Activated naive CD4-positive, alpha-beta T cell treated with anti-CD3 and anti-CD28 coated beads, Interleukin-2, amount 50 U/mL, for 24 hours (primary cell): Measurements from ENCODE around the gene SIK2.
"Not testable (repeated sequence)": the region's sequence is repeated elsewhere in the genome, so short reads cannot be mapped to it uniquely, and the experiment has no call there.

Experiments
- H3K27ac Mint-ChIP-seq: one replicate; pipeline ENCODE4 v1.8.0; 2021; ENCODE audit warnings: mild to moderate bottlenecking, mixed read lengths
- H3K27me3 Mint-ChIP-seq: one replicate; pipeline ENCODE4 v1.8.0; 2021; ENCODE audit warnings: mixed read lengths
- H3K36me3 Mint-ChIP-seq: one replicate; pipeline ENCODE4 v1.8.0; 2021; ENCODE audit warnings: mixed read lengths
- H3K4me1 Mint-ChIP-seq: one replicate; pipeline ENCODE4 v1.8.0; 2021; ENCODE audit warnings: mixed read lengths
- H3K4me3 Mint-ChIP-seq: one replicate; pipeline ENCODE4 v1.8.0; 2021; ENCODE audit warnings: mild to moderate bottlenecking, mixed read lengths
- H3K9me3 Mint-ChIP-seq: one replicate; pipeline ENCODE4 v1.8.0; 2021; ENCODE audit warnings: mixed read lengths

Gene SIK2

DNA sequence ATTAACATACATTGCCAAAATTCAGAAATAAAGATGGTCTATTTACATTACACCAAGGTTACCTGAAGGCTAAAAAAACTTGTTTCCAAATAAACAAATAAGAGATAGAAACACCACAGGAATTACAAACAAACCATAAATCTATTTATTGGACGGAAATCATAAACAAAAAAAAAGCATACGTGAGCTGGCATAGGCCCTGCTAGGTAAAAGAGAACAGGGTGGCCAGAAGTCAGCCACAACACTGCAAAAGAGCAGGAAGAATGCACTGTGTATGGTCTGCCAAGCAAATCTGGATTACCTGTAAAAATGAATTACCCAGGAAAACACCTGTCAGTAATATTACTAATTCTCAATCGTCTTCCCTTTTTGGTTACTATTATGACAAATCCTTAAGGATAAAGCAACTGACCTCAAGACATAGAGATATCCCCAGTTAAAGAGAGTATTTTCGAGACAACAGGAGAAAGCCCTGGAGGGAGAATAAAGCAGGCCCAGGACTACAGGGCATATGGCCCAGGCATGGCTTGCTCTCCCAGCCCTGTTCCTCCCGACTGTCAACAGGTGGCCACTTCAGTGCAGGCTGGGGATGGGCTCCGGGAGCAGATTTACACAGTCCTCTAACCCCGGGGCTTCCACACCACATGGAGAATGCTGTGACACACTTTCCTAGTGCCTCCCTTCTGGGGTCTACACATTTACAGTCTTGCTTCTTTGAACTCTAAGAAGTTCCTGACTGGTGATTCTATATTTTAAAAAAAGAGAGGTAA, 146.0 kb downstream of the SIK2 start:
- no peaks in the 10 kb centered on the region for H3K27me3 Mint-ChIP-seq
- H3K27ac Mint-ChIP-seq = no peak overlapping the region
- H3K4me3 Mint-ChIP-seq = no peak overlapping the region
- no peaks in the 10 kb centered on the region for H3K9me3 Mint-ChIP-seq
- peaks cover 3% of the 10 kb centered on the region for H3K4me1 Mint-ChIP-seq
- peaks cover 40% of the 10 kb centered on the region for H3K36me3 Mint-ChIP-seq

DNA sequence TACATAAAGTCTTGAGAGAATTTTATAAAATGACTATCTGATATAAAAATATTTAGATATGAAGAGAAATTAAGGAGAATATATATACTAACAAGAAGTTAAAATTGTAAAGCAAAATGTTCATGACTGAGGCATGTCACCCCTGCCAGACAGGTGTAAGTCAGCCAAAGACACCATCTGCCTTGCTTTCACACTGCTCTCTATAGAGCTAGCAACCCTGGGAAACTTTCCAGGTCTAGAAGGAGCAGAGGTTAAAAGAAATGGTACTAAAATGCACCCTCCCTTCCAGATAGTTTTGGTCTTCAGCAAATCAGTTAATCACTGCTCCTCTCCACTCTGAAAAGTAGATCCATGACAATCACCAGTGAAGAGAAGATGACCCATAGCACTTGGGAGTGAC, 147.4 kb downstream of the SIK2 start:
- Mint-ChIP-seq H3K36me3 (peaks cover 37% of the 10 kb centered on the region), H3K4me1 (no peaks in the 10 kb centered on the region), H3K27ac (no peak overlapping the region), H3K9me3 (no peaks in the 10 kb centered on the region), H3K4me3 (no peak overlapping the region), H3K27me3 (no peaks in the 10 kb centered on the region)

DNA sequence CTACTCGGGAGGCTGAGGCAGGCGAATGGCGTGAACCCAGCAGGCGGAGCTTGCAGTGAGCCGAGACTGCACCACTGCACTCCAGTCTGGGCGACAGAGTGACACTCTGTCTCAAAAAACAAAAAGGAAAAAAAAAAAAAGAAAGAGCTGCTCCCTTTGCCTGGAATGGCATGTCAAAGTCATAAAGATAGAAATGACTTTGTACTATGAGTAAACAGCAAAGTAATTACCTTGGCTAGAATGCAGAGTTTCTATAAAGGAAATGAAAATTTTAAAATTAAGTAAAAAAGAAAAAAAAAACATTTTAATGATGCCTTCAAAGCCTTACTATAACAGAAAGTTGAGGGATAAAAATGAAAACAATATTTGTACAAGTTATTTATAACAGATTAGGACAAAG, 153.8 kb downstream of the SIK2 start:
- no peak overlapping the region for H3K4me3 Mint-ChIP-seq
- H3K9me3 Mint-ChIP-seq = no peaks in the 10 kb centered on the region
- H3K36me3 Mint-ChIP-seq = peaks cover 17% of the 10 kb centered on the region
- H3K27me3 Mint-ChIP-seq = no peaks in the 10 kb centered on the region
- H3K4me1 Mint-ChIP-seq = peaks cover 6% of the 10 kb centered on the region
- no peak overlapping the region for H3K27ac Mint-ChIP-seq

DNA sequence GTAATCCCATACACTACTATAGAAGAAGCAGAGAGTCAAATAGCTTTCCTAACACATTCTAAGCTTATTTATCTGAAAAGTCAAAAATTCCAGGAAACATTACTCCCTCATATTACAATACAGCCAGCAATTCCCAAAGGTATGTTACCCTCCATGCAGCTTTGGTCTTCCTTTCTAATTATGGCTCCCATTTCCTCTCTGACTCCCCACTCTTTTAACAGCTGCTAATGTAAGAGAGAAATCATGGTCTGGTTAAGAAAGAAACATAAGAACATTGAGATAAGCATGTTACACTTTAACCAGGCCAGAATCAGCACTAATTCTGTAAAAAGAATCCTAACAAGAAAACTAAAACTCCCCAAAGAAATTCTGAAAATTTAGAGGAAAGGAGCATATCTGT, 157.1 kb downstream of the SIK2 start:
- peaks cover 31% of the 10 kb centered on the region for H3K4me1 Mint-ChIP-seq
- H3K9me3 Mint-ChIP-seq = no peaks in the 10 kb centered on the region
- H3K27ac Mint-ChIP-seq = no peak overlapping the region
- peaks cover 20% of the 10 kb centered on the region for H3K36me3 Mint-ChIP-seq
- H3K4me3 Mint-ChIP-seq = no peak overlapping the region
- H3K27me3 Mint-ChIP-seq = no peaks in the 10 kb centered on the region

DNA sequence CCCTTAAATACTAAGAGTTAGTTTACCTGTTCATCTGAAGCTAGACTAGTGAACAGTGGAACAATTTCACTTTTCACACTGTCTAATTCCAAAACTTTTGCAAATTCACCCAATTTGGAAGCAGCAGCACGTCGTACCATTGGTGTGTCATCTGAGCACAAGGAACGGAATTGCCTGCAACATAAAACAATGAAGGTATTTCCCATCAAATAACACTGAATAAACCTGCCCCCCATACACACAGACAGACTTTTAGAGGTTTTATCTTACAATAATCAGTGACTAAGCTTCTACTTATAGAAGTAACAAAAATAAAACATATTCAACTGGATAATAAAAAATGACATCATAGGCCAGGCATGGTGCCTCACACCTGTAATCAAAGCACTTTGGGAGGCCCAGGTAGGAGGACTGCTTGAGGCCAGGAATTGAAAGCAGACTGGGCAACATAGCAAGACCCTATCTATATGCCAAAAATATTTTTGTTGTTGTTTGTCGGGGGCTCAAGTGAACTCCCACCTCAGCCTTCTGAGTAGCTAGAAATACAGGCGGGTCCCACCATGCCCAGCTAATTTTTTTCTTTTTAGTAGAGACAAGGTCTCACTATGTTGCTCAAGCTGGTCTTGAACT, 157.6 kb downstream of the SIK2 start:
- Mint-ChIP-seq H3K9me3 (no peaks in the 10 kb centered on the region), H3K27me3 (no peaks in the 10 kb centered on the region), H3K4me3 (no peak overlapping the region), H3K36me3 (peaks cover 20% of the 10 kb centered on the region), H3K27ac (no peak overlapping the region), H3K4me1 (peaks cover 37% of the 10 kb centered on the region)

DNA sequence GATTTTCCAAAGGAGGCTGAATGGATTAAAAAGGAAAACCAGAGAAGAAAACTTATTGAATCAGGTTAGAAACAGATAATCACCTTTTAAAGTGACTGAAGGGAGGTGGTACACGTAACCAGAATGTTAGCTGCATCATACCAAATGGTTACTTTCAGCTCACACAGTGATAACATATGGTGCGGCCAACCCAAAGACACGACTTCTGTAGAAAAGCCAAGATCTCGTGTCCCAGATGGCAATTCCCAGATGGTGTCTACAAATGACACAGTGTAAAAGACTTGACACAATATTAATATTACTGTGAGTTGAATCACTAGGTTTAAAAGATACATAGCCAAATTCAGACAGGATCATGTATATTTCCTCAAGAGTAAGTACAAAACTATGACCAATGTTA, 158.8 kb downstream of the SIK2 start:
- Mint-ChIP-seq H3K36me3 (peaks cover 20% of the 10 kb centered on the region), H3K27ac (no peak overlapping the region), H3K27me3 (no peaks in the 10 kb centered on the region), H3K9me3 (no peaks in the 10 kb centered on the region), H3K4me1 (peaks cover 42% of the 10 kb centered on the region), H3K4me3 (no peak overlapping the region)

GRCh38 chr11:111762526-111762925, 160.3 kb downstream of the SIK2 start:
- H3K27ac Mint-ChIP-seq = no peak overlapping the region
- no peaks in the 10 kb centered on the region for H3K27me3 Mint-ChIP-seq
- H3K4me1 Mint-ChIP-seq = peaks cover 48% of the 10 kb centered on the region
- no peak overlapping the region for H3K4me3 Mint-ChIP-seq
- no peaks in the 10 kb centered on the region for H3K9me3 Mint-ChIP-seq
- peaks cover 18% of the 10 kb centered on the region for H3K36me3 Mint-ChIP-seq

DNA sequence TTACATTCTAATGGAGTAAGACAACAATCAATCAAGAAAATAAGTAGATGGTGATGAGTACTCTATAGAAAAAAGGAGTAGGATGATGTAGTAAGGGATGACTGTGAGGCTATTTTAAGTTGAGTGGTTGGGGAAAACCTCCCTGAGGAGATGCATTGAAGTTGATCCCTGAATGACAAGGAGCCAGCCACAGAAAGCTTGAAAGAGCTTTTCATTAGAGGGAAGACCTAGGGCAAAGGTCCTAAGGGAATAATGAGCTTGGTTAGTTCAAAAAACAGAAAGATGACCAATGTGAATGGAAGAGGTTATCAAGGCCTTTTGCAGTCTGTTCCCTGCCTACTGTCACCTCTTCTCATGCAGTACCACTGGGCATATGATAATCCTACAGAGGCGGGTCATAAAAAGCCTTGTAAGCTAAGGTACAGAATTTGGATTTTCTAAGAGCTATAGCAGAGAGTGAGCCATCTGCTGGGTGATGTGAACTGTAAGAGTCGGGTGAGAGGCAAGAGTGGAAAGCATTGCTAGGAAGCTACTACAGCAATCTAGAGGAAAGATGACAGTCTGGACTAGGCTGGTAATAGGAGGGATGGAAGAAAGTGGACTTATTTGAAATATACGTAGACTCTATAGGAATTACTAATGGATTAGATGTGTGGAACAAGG, 160.9 kb downstream of the SIK2 start:
- Mint-ChIP-seq H3K4me3 (no peak overlapping the region), H3K27ac (peak overlapping the region; percentile 10), H3K36me3 (peaks cover 15% of the 10 kb centered on the region), H3K4me1 (peaks cover 45% of the 10 kb centered on the region), H3K27me3 (no peaks in the 10 kb centered on the region), H3K9me3 (no peaks in the 10 kb centered on the region)

DNA sequence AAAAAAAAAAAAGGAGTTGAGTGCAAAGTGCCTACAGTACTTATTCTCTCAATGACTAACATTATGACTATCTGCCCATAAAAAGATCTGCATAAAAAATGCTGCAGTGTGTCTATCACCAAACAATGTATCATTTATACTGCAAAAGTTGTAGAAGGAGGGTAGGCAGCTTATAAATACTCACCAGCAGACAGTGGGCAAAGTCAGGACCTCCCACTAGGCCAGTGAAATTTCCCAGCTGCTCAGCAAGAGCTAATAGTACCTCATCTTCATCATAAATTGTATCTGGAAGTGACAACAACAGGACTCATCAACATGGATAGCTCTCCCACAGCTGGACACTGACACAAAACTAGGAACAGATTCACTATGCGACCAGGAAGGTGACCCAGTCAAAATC, 162.4 kb downstream of the SIK2 start:
- no peaks in the 10 kb centered on the region for H3K27me3 Mint-ChIP-seq
- H3K9me3 Mint-ChIP-seq = no peaks in the 10 kb centered on the region
- peaks cover 45% of the 10 kb centered on the region for H3K4me1 Mint-ChIP-seq
- peaks cover 13% of the 10 kb centered on the region for H3K36me3 Mint-ChIP-seq
- peak overlapping the region; percentile 97 for H3K27ac Mint-ChIP-seq
- peak overlapping the region; percentile 95 for H3K4me3 Mint-ChIP-seq

GRCh38 chr11:111765320-111765983, 163.2 kb downstream of the SIK2 start:
- H3K36me3 Mint-ChIP-seq = peaks cover 13% of the 10 kb centered on the region
- H3K9me3 Mint-ChIP-seq = no peaks in the 10 kb centered on the region
- H3K27me3 Mint-ChIP-seq = no peaks in the 10 kb centered on the region
- peak overlapping the region; percentile 95 for H3K4me3 Mint-ChIP-seq
- H3K4me1 Mint-ChIP-seq = peaks cover 45% of the 10 kb centered on the region
- peak overlapping the region; percentile 97 for H3K27ac Mint-ChIP-seq

DNA sequence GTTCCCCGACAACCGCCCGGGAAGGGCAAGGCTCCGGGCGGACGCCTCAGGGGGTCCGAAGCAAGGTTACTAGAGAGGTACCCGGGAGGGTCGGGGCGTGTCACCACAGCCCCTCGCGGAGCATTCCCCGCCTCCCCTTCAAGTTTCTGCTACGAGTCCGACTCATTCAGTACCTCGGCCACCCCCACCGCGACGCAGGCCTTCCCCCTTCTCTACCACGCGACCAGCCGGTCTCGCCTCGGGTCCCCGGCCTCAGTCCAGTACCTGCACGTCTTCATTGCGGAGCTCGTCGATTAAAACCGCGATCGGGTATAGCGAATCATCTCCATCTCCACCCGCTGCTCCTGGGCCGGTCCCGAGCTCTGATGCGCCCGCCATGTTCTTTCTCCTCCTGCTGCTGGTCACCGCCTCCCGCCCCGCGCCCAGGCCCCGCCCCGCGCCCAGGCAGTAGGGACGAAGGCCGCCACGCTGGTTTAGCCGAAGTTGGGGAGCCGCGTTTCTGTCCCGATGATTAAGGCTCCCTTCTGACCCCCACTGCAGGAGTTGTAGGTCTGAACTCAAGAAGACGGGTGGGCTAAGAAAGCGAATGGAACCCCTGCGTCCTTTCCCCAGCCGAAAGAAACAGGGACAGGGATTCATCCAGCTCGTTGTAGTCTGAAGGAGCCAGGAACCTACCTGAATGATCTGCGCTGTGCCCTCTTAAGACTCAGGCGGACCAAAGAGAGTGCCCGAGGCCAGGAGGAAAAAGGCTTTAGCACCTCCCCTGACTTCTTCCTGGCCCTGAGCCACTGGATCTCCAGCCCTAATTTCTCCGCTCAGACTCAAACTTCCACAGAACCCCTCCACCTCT, 164.0 kb downstream of the SIK2 start, which contains the start of gene PPP2R1B:
PPP2R1B (minus strand) TSS at position 406 of the 850 bp plus-strand sequence; CDS start at position 378, 28 bp downstream.
- Mint-ChIP-seq H3K9me3 (no peaks in the 10 kb centered on the region), H3K4me3 (peak within 1 kb of the TSS; percentile 95), H3K36me3 (peaks cover 13% of the 10 kb centered on the region), H3K27ac (peak within 1 kb of the TSS; percentile 99), H3K27me3 (no peaks in the 10 kb centered on the region), H3K4me1 (peaks cover 44% of the 10 kb centered on the region)

GRCh38 chr11:111766834-111767142, 164.5 kb downstream of the SIK2 start:
- Mint-ChIP-seq H3K27me3 (no peaks in the 10 kb centered on the region), H3K36me3 (peaks cover 11% of the 10 kb centered on the region), H3K4me3 (peak overlapping the region; percentile 95), H3K27ac (peak overlapping the region; percentile 96), H3K9me3 (no peaks in the 10 kb centered on the region), H3K4me1 (peaks cover 41% of the 10 kb centered on the region)

GRCh38 chr11:111770581-111771134, 168.4 kb downstream of the SIK2 start:
- Mint-ChIP-seq H3K9me3 (no peaks in the 10 kb centered on the region), H3K4me1 (peaks cover 9% of the 10 kb centered on the region), H3K36me3 (peaks cover 2% of the 10 kb centered on the region), H3K27ac (no peak overlapping the region), H3K27me3 (no peaks in the 10 kb centered on the region), H3K4me3 (no peak overlapping the region)

DNA sequence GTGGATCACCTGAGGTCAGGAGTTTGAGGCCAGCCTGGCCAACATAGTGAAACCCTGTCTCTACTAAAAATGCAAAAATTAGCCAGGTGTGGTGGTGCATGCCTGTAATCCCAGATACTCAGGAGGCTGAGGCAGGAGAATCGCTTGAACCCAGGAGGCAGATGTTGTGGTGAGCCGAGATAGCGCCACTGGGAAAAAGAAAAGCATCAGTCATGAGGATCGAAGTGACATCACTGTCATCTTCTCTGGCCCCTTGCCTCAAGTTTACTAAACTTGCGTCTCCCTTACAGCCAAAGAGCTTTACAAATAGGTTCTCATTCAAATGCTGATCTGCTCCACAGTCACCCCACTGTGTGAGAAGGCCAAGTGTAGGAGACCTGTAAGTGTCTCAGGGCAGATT, 169.0 kb downstream of the SIK2 start:
- H3K36me3 Mint-ChIP-seq, H3K9me3 Mint-ChIP-seq, H3K27me3 Mint-ChIP-seq, H3K4me1 Mint-ChIP-seq, H3K27ac Mint-ChIP-seq, H3K4me3 Mint-ChIP-seq: not testable (repeated sequence)

- no peaks in the 10 kb centered on the region for H3K36me3 Mint-ChIP-seq
- no peak overlapping the region for H3K27ac Mint-ChIP-seq
- no peak overlapping the region for H3K4me3 Mint-ChIP-seq
- H3K4me1 Mint-ChIP-seq = no peaks in the 10 kb centered on the region
- no peaks in the 10 kb centered on the region for H3K27me3 Mint-ChIP-seq
- no peaks in the 10 kb centered on the region for H3K9me3 Mint-ChIP-seq
Observed at GRCh38 chr11:111772535-111772934, 170.3 kb downstream of the SIK2 start.
